ENCODE measurements around the gene SHC3. TPM values are rescaled to one million over a fixed set of nuclear protein-coding genes. Genes with fewer than 3 reads are reported as not detected.
A peak's percentile ranks its signal among the peaks of the same experiment; 100 is the strongest.

SHC3 gene
- total RNA-seq, 6 donors from 2014 or later, result 11.0 to 22.0 (median 14.0) TPM

GRCh38 chr9:89175828-89176261 lies 2.8 kb downstream of the SHC3 start:
- Histone ChIP-seq H3K36me3 (no peaks in the 10 kb centered on the region), H3K4me3 (peak overlapping the region in 3 of 4 donors; percentile 3 to 59 (median 56)), H3K27me3 (peaks cover 0 to 10% (median 5%) of the 10 kb centered on the region in 4 donors), H3K9me3 (no peaks in the 10 kb centered on the region), H3K4me1 (peaks cover 27 to 44% (median 33%) of the 10 kb centered on the region in 4 donors), H3K27ac (no peak overlapping the region)
- ATAC-seq (ENCODE audit: low FRiP score in 2 of 2) (no peak), DNase-seq (no peak)
- WGBS, 2 donors, result 66 to 67% methylated on average over 5 of the region's 5 CpGs
- no peak for TF ChIP-seq EP300 (IDR thresholded peaks at IDR 0.05)
- TF ChIP-seq POLR2A (IDR thresholded peaks at IDR 0.05), result no peak
- TF ChIP-seq, protein P1, sequence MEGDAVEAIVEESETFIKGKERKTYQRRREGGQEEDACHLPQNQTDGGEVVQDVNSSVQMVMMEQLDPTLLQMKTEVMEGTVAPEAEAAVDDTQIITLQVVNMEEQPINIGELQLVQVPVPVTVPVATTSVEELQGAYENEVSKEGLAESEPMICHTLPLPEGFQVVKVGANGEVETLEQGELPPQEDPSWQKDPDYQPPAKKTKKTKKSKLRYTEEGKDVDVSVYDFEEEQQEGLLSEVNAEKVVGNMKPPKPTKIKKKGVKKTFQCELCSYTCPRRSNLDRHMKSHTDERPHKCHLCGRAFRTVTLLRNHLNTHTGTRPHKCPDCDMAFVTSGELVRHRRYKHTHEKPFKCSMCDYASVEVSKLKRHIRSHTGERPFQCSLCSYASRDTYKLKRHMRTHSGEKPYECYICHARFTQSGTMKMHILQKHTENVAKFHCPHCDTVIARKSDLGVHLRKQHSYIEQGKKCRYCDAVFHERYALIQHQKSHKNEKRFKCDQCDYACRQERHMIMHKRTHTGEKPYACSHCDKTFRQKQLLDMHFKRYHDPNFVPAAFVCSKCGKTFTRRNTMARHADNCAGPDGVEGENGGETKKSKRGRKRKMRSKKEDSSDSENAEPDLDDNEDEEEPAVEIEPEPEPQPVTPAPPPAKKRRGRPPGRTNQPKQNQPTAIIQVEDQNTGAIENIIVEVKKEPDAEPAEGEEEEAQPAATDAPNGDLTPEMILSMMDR (IDR thresholded peaks at IDR 0.05), result no peak
- no peak for TF ChIP-seq POLR2AphosphoS5 (IDR thresholded peaks at IDR 0.05)

DNA sequence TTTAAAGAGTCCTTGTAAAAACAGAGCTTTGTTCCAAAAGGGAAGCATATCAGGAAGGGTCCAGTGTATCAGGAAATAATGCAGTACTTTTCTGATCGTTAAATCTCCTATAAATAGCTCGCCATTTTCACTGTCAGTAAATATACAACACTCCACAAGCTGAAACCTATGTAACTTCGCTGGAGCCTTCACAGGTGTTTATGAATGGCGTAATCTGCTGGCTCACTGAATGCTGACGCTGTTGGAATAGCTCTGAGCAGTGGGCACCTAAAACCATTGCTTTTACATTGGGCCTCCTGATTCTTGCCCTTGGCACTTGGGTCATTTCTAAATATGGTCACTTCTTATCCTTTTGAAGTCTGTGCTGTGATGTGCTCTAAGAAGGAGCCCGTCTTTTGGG lies 4.3 kb downstream of the SHC3 start:
- Histone ChIP-seq H3K9me3 (no peaks in the 10 kb centered on the region), H3K4me1 (peaks cover 17 to 39% (median 27%) of the 10 kb centered on the region in 4 donors), H3K27me3 (peaks cover 0 to 10% (median 5%) of the 10 kb centered on the region in 4 donors), H3K4me3 (no peak overlapping the region), H3K27ac (peak overlapping the region in 1 of 4 donors; percentile 54), H3K36me3 (no peaks in the 10 kb centered on the region)
- ATAC-seq (ENCODE audit: low FRiP score in 2 of 2) (no peak), DNase-seq (peak in 1 of 2 donors; percentile 44)
- TF ChIP-seq, protein P1 (IDR thresholded peaks at IDR 0.05), result no peak
- TF ChIP-seq POLR2AphosphoS5 (IDR thresholded peaks at IDR 0.05) (no peak), POLR2A (IDR thresholded peaks at IDR 0.05) (no peak), EP300 (IDR thresholded peaks at IDR 0.05) (no peak)
- 56 to 58% methylated on average over 6 of the region's 6 CpGs for WGBS, 2 donors

GRCh38 chr9:89173072-89173471 lies 5.5 kb downstream of the SHC3 start:
- Histone ChIP-seq H3K4me1 (peaks cover 6 to 30% (median 16%) of the 10 kb centered on the region in 4 donors), H3K4me3 (peak overlapping the region in 1 of 4 donors; percentile 1), H3K27me3 (peaks cover 0 to 5% (median 2%) of the 10 kb centered on the region in 4 donors), H3K9me3 (no peaks in the 10 kb centered on the region), H3K27ac (peak overlapping the region in 1 of 4 donors; percentile 16), H3K36me3 (no peaks in the 10 kb centered on the region)
- ATAC-seq (ENCODE audit: low FRiP score in 2 of 2) (no peak), DNase-seq (peak in 1 of 2 donors; percentile 41)
- 77 to 80% methylated on average over 5 of the region's 5 CpGs for WGBS, 2 donors
- TF ChIP-seq POLR2A (IDR thresholded peaks at IDR 0.05) (no peak), EP300 (IDR thresholded peaks at IDR 0.05) (no peak), POLR2AphosphoS5 (IDR thresholded peaks at IDR 0.05) (no peak)
- TF ChIP-seq, protein P1 (IDR thresholded peaks at IDR 0.05), result no peak

DNA sequence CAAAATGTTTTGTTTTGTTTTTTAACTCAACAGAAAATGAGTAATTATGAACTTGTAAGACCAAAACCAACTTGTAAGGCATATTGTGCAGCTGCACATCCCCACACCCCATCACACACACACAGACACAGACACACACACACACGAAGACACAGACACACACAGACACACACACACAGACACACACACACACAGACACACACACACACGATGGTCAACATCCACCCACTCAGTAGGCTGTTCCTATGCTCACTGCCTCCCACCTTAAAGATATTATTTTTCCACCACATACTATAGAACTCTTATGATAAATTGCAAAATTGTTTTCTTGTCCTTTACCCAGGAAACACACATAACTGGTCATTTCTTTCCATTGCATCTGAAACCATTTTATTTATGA lies 6.2 kb downstream of the SHC3 start:
- no peak for ATAC-seq (ENCODE audit: low FRiP score in 2 of 2)
- Histone ChIP-seq H3K27me3 (peaks cover 0 to 2% (median under 1%) of the 10 kb centered on the region in 4 donors), H3K4me1 (peaks cover 5 to 23% (median 14%) of the 10 kb centered on the region in 4 donors), H3K36me3 (no peaks in the 10 kb centered on the region), H3K9me3 (no peaks in the 10 kb centered on the region), H3K4me3 (no peak overlapping the region), H3K27ac (no peak overlapping the region)
- WGBS, 2 donors, result 62 to 63% methylated on average over 2 of the region's 2 CpGs
- no peak for DNase-seq
- TF ChIP-seq EP300 (IDR thresholded peaks at IDR 0.05), result no peak
- TF ChIP-seq POLR2A (IDR thresholded peaks at IDR 0.05), result no peak
- TF ChIP-seq, protein P1 (IDR thresholded peaks at IDR 0.05), result no peak
- TF ChIP-seq POLR2AphosphoS5 (IDR thresholded peaks at IDR 0.05), result no peak

DNA sequence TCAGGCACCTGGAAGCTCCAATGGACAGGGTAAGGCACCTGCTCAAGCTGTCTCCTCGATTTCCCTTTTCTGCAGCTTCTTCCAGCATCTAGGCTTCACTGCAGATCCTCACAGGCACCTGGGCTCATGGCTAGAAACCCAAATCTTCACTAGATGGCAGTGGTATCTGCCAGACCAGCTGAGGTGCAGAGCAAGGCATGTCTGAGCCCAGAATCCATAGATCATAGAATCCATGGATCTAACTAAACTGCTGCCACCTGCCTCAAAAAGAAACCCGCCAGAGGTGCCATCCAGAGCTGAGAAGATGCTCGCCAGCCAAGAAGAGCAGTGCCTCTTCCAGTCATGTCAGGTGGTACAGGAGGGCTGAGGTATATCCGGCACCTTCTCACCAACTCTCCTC lies 6.9 kb downstream of the SHC3 start:
- no peak for TF ChIP-seq POLR2AphosphoS5 (IDR thresholded peaks at IDR 0.05)
- no peak for TF ChIP-seq POLR2A (IDR thresholded peaks at IDR 0.05)
- no peak for TF ChIP-seq EP300 (IDR thresholded peaks at IDR 0.05)
- TF ChIP-seq, protein P1 (IDR thresholded peaks at IDR 0.05), result no peak
- ATAC-seq (ENCODE audit: low FRiP score in 2 of 2) (no peak), DNase-seq (no peak)
- H3K4me3 ChIP-seq, result no peak overlapping the region
- 71 to 78% methylated on average over 2 to 4 of the region's 4 CpGs for WGBS, 2 donors
- no peaks in the 10 kb centered on the region for H3K36me3 ChIP-seq
- no peak overlapping the region for H3K27ac ChIP-seq
- H3K27me3 ChIP-seq, result no peaks in the 10 kb centered on the region
- H3K4me1 ChIP-seq, result peaks cover 5 to 20% (median 14%) of the 10 kb centered on the region in 4 donors
- no peaks in the 10 kb centered on the region for H3K9me3 ChIP-seq

All from upper lobe of left lung (tissue), 6 donors.